Measurements from ENCODE around the gene CFAP97. TPM values are rescaled to one million over a fixed set of nuclear protein-coding genes. Genes with fewer than 3 reads are reported as not detected.

Gene CFAP97
- polyA plus RNA-seq, 1 donor (not counting 4 experiments of a cell fraction or from before 2014, with no cell fraction given), result 24.9 TPM

DNA sequence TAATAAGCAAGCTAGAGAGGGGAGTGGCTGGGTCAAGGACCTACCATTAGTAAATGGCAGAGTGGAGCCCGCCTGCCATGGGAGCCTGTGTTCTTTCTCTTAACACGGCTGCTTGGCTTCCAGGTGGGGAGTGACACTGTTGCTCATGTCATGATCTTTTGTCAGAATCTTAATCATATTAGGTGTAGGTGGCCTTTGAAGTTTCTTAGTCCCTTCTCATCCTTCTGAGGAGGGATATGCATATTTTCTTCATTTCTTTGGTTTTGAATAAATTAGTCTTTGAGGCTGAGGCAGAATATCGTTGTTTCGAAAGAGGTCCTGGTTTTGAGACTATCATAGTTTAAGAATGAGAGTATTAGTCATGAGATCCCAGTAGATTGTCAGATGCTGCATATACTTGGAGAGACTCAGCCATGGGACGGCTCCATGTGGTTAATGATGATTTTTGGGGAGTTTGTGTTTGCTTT lies 34.4 kb upstream of the CFAP97 start:
- Histone ChIP-seq H2AFZ (ENCODE audit: control insufficient read depth, low read length) (no peak overlapping the region), H3K4me2 (ENCODE audit: control insufficient read depth, extremely low read depth, insufficient read depth, low read depth, low read length) (no peak overlapping the region), H3K79me2 (ENCODE audit: control insufficient read depth, insufficient read depth, low read length) (no peaks in the 10 kb centered on the region), H3K9me1 (ENCODE audit: control insufficient read depth, extremely low read depth, insufficient read depth, low read length) (no peaks in the 10 kb centered on the region), H3K4me1 (ENCODE audit: control insufficient read depth, extremely low read depth, insufficient read depth, low read length) (no peaks in the 10 kb centered on the region), H3K27me3 (ENCODE audit: control insufficient read depth, extremely low read depth, insufficient read depth, low read length) (no peaks in the 10 kb centered on the region), H3K9me3 (ENCODE audit: control insufficient read depth, low read depth, low read length) (no peaks in the 10 kb centered on the region), H3K9ac (ENCODE audit: control insufficient read depth, extremely low read depth, insufficient read depth, low read length) (no peak overlapping the region), H3K27ac (ENCODE audit: control insufficient read depth, insufficient read depth, low read length) (no peak overlapping the region), H3K36me3 (ENCODE audit: control insufficient read depth in 2 of 2, extremely low read depth in 1 of 2, insufficient read depth in 2 of 2, low read length in 2 of 2) (no peaks in the 10 kb centered on the region), H3K4me3 (ENCODE audit: control insufficient read depth in 2 of 3, extremely low read depth in 1 of 3, insufficient read depth in 2 of 3, low read depth in 1 of 3, low read length in 3 of 3) (no peak overlapping the region), H4K20me1 (ENCODE audit: control insufficient read depth, extremely low read depth, insufficient read depth, low read length) (no peaks in the 10 kb centered on the region)
- FAIRE-seq, result no peak
- DNase-seq (ENCODE audit: low read depth, low spot score), result no peak
- dilution Hi-C loops (cut with MboI; ENCODE audit: extremely low pct_ligation_motif_present, low sequenced_read_pairs), result no loop called here
- TF ChIP-seq CTCF (optimal IDR thresholded peaks at IDR 0.05 in 1 of 3, IDR thresholded peaks at IDR 0.05 in 1 of 3, conservative IDR thresholded peaks at IDR 0.05 in 1 of 3; ENCODE audit: extremely low read depth in 1 of 3, insufficient read depth in 2 of 3, low read length in 3 of 3) (no peak), EZH2 (IDR thresholded peaks at IDR 0.05; ENCODE audit: low read length) (no peak)

- DNase-seq (ENCODE audit: low read depth, low spot score), result no peak
- H3K4me2 ChIP-seq (ENCODE audit: control insufficient read depth, extremely low read depth, insufficient read depth, low read depth, low read length), result no peak overlapping the region
- no peak overlapping the region for H2AFZ ChIP-seq (ENCODE audit: control insufficient read depth, low read length)
- dilution Hi-C loops (cut with MboI; ENCODE audit: extremely low pct_ligation_motif_present, low sequenced_read_pairs), result no loop called here
- H3K9ac ChIP-seq (ENCODE audit: control insufficient read depth, extremely low read depth, insufficient read depth, low read length), result no peak overlapping the region
- no peaks in the 10 kb centered on the region for H3K79me2 ChIP-seq (ENCODE audit: control insufficient read depth, insufficient read depth, low read length)
- H3K36me3 ChIP-seq (ENCODE audit: control insufficient read depth in 2 of 2, extremely low read depth in 1 of 2, insufficient read depth in 2 of 2, low read length in 2 of 2), result no peaks in the 10 kb centered on the region
- H3K4me3 ChIP-seq (ENCODE audit: control insufficient read depth in 2 of 3, extremely low read depth in 1 of 3, insufficient read depth in 2 of 3, low read depth in 1 of 3, low read length in 3 of 3), result no peak overlapping the region
- H3K27ac ChIP-seq (ENCODE audit: control insufficient read depth, insufficient read depth, low read length), result no peak overlapping the region
- no peak for FAIRE-seq
- H3K9me1 ChIP-seq (ENCODE audit: control insufficient read depth, extremely low read depth, insufficient read depth, low read length), result no peaks in the 10 kb centered on the region
- no peaks in the 10 kb centered on the region for H4K20me1 ChIP-seq (ENCODE audit: control insufficient read depth, extremely low read depth, insufficient read depth, low read length)
- H3K9me3 ChIP-seq (ENCODE audit: control insufficient read depth, low read depth, low read length), result no peaks in the 10 kb centered on the region
- H3K27me3 ChIP-seq (ENCODE audit: control insufficient read depth, extremely low read depth, insufficient read depth, low read length), result no peaks in the 10 kb centered on the region
- no peaks in the 10 kb centered on the region for H3K4me1 ChIP-seq (ENCODE audit: control insufficient read depth, extremely low read depth, insufficient read depth, low read length)
- TF ChIP-seq CTCF (optimal IDR thresholded peaks at IDR 0.05 in 1 of 3, IDR thresholded peaks at IDR 0.05 in 1 of 3, conservative IDR thresholded peaks at IDR 0.05 in 1 of 3; ENCODE audit: extremely low read depth in 1 of 3, insufficient read depth in 2 of 3, low read length in 3 of 3) (no peak), EZH2 (IDR thresholded peaks at IDR 0.05; ENCODE audit: low read length) (no peak)
Measured at GRCh38 chr4:185237175-185237574, 33.4 kb upstream of the CFAP97 start.

Data from keratinocyte (primary cell).